Measurements from ENCODE around the gene STK38.

The STK38 gene

DNA sequence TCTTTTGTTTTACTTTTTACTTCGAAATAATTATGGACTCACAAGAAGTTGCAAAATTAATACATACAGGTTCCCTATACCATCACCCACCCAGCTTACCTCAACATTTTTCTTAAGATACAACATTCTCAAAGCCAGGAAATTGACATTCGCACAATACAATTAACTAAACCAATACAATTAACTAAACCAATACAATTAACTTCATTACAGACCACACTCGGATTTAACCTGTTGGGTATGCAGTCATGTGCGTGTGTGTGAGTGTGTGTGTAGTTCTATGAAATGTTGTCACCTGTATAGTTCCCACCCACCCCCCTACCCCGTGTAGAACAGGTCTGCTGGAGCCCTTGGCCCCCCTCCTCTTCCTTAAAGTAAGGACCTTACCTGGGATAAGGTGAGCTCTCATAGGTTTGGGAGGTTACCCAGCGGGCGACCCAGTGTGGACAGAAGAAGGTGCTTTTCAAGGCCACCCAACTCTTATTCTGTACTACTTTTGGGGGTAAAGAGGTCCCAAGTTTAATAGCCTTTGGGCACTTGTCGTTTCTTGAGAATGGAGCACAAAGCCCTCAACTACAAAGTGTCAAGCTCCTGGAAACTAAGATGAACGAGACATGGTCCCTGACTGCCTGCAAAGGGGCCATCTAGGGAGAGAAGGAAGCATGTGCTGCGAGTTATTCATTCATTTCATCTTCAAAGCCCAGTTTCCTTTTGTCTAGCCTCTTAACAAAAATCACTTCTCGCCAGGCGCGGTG, 544 bp upstream of the STK38 start:
- H3K4me3 Mint-ChIP-seq: peak overlapping the region; percentile 99
- H3K27ac Mint-ChIP-seq: peak overlapping the region; percentile 97
- no peaks in the 10 kb centered on the region for H3K27me3 Mint-ChIP-seq
- H3K9me3 Mint-ChIP-seq (ENCODE audit: low read depth): no peaks in the 10 kb centered on the region
- peaks cover 43% of the 10 kb centered on the region for H3K4me1 Mint-ChIP-seq (ENCODE audit: low read depth)
- no peaks in the 10 kb centered on the region for H3K36me3 Mint-ChIP-seq

DNA sequence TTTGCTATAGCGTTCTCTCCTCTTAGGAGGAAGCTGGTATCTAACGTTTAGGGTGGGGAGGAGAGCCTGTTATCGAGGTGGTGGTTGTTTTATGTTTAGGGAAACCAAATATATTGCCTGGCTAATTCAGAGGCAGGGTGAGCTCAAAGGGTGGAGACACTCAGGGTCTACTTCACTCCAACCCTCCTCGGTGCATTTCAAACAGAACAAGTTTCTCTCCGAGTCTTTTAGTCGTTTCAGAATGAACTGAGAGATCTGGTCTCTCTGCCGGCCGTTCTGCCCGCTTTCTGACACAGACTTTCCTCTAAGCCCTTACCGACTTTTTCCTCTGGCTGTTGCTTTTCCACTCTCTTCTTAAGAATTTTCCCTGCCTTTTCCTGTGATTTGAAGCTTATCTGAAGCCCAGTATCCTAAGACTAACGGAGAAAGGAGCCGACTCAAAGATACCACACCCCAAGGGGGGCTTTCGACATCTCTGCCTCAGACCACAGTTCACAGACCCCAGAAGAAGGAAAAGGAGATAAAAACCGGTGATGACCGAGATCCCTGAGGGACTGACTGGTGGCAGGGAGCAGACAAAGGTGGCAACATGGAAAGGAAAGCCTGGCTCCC, 865 bp downstream of the STK38 start:
- peaks cover 52% of the 10 kb centered on the region for H3K4me1 Mint-ChIP-seq (ENCODE audit: low read depth)

DNA sequence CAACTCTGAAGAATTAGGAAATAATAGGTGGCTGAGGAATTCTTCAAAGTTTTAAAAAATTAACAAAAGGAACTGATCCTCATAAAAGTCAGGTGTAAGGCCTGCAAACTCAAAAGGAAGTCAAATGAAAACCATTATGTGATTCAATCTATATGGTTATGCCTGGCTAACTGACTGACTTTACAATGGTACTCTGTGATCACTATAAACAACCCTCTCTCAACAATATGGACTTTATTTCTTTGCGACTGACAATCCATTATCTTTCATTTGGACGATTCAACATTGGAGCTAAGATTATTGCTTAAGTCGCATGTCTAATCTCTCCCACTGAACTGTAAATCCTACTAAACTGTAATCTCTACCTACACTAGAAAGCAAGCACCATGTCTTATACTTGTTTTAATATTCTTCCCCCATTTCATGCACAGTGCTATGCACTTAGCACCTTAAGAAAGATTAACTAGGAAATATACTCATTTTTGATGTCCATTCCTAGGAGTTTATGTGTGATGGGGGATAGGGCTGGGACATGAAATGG, 1.4 kb downstream of the STK38 start:
- no peaks in the 10 kb centered on the region for H3K36me3 Mint-ChIP-seq

More for the DNA sequence above, 865 bp downstream of the STK38 start:
- Mint-ChIP-seq H3K27ac (peak overlapping the region; percentile 97), H3K36me3 (no peaks in the 10 kb centered on the region), H3K4me3 (peak overlapping the region; percentile 99), H3K27me3 (no peaks in the 10 kb centered on the region), H3K9me3 (ENCODE audit: low read depth) (no peaks in the 10 kb centered on the region)

GRCh38 chr6:36544228-36544627, 3.1 kb downstream of the STK38 start:
- Mint-ChIP-seq H3K4me3 (peak overlapping the region; percentile 87), H3K9me3 (ENCODE audit: low read depth) (no peaks in the 10 kb centered on the region), H3K36me3 (peaks cover 2% of the 10 kb centered on the region), H3K27ac (peak overlapping the region; percentile 92), H3K27me3 (no peaks in the 10 kb centered on the region), H3K4me1 (ENCODE audit: low read depth) (peaks cover 71% of the 10 kb centered on the region)

More for the DNA sequence above, 1.4 kb downstream of the STK38 start:
- Mint-ChIP-seq H3K4me3 (peak overlapping the region; percentile 99), H3K9me3 (ENCODE audit: low read depth) (no peaks in the 10 kb centered on the region), H3K27me3 (no peaks in the 10 kb centered on the region), H3K27ac (peak overlapping the region; percentile 97), H3K4me1 (ENCODE audit: low read depth) (peaks cover 58% of the 10 kb centered on the region)

GRCh38 chr6:36542041-36542440, 5.2 kb downstream of the STK38 start:
- H3K4me1 Mint-ChIP-seq (ENCODE audit: low read depth): peaks cover 65% of the 10 kb centered on the region
- H3K4me3 Mint-ChIP-seq: peak overlapping the region; percentile 51
- H3K9me3 Mint-ChIP-seq (ENCODE audit: low read depth): no peaks in the 10 kb centered on the region
- H3K27ac Mint-ChIP-seq: peak overlapping the region; percentile 92
- H3K36me3 Mint-ChIP-seq: peaks cover 5% of the 10 kb centered on the region
- no peaks in the 10 kb centered on the region for H3K27me3 Mint-ChIP-seq

DNA sequence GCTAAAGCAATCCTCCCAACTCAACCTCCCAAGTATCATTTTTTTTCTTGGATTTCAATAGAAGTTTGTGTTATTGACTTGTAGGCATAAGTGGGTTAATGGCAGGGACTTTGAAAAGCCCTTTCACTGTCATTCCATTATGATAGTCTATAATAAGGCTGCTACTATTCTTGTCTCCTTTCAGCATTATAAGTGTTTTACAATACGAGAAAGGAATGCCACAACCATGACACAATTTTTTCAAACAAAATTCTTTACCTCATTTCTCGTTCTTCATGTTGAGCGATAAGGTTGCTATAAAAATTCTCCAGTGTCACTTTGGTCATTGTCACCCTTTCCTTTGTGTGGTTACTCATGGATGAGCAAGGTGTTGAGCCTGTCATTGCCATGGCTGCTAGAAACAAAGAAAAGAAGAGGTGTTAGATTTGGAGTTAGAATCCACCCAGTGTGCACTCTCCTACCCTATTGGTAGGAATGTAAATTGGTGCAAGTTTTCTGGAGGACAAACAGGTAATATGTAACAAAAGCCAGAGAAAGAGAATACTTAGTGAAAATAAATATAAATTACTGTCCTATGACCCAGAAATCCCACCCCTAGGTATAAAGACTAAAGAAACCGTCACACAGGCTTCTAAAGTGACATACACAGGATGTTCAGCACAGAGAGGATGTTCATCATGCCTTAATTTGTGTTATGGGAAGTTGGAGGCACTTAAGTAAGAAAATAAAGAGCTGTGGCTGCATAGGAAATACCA, 7.3 kb downstream of the STK38 start:
- Mint-ChIP-seq H3K36me3 (peaks cover 14% of the 10 kb centered on the region), H3K4me1 (ENCODE audit: low read depth) (peaks cover 70% of the 10 kb centered on the region), H3K9me3 (ENCODE audit: low read depth) (no peaks in the 10 kb centered on the region), H3K4me3 (peak overlapping the region; percentile 51), H3K27ac (peak overlapping the region; percentile 92), H3K27me3 (no peaks in the 10 kb centered on the region)

- H3K4me3 Mint-ChIP-seq: peak overlapping the region; percentile 2
- H3K4me1 Mint-ChIP-seq (ENCODE audit: low read depth): peaks cover 78% of the 10 kb centered on the region
Measured at GRCh38 chr6:36536873-36537547, 10.3 kb downstream of the STK38 start.

DNA sequence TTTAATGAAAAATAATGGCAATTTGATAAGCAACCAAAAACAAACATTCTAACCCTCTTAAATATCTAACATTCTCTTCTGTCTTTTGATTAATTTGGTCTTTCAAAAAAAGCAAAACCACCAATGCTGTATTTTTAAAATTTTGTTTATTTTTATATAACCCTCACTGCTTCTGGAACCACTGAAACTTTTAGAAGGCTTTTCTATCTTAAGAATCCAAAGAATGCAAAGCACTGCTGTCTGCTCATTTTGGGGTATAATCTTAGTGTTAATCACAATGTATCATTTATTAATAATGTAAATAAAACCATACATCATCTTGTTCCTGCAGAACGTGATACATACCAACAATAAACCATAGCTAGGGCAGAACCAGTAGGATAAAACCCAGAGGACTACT, 14.0 kb downstream of the STK38 start:
- no peaks in the 10 kb centered on the region for H3K27me3 Mint-ChIP-seq
- peak overlapping the region; percentile 85 for H3K27ac Mint-ChIP-seq
- H3K4me1 Mint-ChIP-seq (ENCODE audit: low read depth): peaks cover 75% of the 10 kb centered on the region
- no peaks in the 10 kb centered on the region for H3K9me3 Mint-ChIP-seq (ENCODE audit: low read depth)
- peak overlapping the region; percentile 17 for H3K4me3 Mint-ChIP-seq
- peaks cover 21% of the 10 kb centered on the region for H3K36me3 Mint-ChIP-seq

More at GRCh38 chr6:36536873-36537547, 10.3 kb downstream of the STK38 start:
- Mint-ChIP-seq H3K27ac (peak overlapping the region; percentile 79), H3K36me3 (peaks cover 21% of the 10 kb centered on the region), H3K27me3 (no peaks in the 10 kb centered on the region), H3K9me3 (ENCODE audit: low read depth) (no peaks in the 10 kb centered on the region)

GRCh38 chr6:36526066-36526465, 21.2 kb downstream of the STK38 start:
- peaks cover 51% of the 10 kb centered on the region for H3K4me1 Mint-ChIP-seq (ENCODE audit: low read depth)
- no peak overlapping the region for H3K4me3 Mint-ChIP-seq
- peak overlapping the region; percentile 82 for H3K27ac Mint-ChIP-seq

GRCh38 chr6:36525346-36525745, 21.9 kb downstream of the STK38 start:
- no peaks in the 10 kb centered on the region for H3K9me3 Mint-ChIP-seq (ENCODE audit: low read depth)
- no peak overlapping the region for H3K4me3 Mint-ChIP-seq
- peak overlapping the region; percentile 36 for H3K27ac Mint-ChIP-seq
- H3K36me3 Mint-ChIP-seq: peaks cover 11% of the 10 kb centered on the region
- H3K27me3 Mint-ChIP-seq: no peaks in the 10 kb centered on the region
- H3K4me1 Mint-ChIP-seq (ENCODE audit: low read depth): peaks cover 53% of the 10 kb centered on the region

More at GRCh38 chr6:36526066-36526465, 21.2 kb downstream of the STK38 start:
- no peaks in the 10 kb centered on the region for H3K9me3 Mint-ChIP-seq (ENCODE audit: low read depth)
- H3K27me3 Mint-ChIP-seq: no peaks in the 10 kb centered on the region
- H3K36me3 Mint-ChIP-seq: peaks cover 11% of the 10 kb centered on the region

DNA sequence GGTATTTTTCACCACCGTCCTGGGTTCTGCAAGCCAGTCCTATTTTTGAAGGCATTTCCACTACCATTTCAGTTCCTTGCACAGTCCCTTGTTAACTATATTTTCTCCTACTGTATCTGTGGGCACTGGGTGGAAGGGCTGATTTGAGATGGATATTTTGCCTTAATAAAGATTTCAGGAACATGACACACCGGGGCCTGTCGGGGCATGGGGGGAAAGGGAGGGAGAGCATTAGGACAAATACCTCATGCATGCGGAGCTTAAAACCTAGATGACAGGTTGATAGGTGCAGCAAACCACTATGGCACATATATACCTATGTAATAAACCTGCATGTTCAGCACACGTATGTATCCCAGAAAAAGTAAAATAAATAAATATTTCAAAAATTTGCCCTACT, 22.4 kb downstream of the STK38 start:
- Mint-ChIP-seq H3K4me3 (no peak overlapping the region), H3K36me3 (peaks cover 11% of the 10 kb centered on the region), H3K4me1 (ENCODE audit: low read depth) (peaks cover 57% of the 10 kb centered on the region), H3K27me3 (no peaks in the 10 kb centered on the region), H3K9me3 (ENCODE audit: low read depth) (no peaks in the 10 kb centered on the region), H3K27ac (peak overlapping the region; percentile 75)

DNA sequence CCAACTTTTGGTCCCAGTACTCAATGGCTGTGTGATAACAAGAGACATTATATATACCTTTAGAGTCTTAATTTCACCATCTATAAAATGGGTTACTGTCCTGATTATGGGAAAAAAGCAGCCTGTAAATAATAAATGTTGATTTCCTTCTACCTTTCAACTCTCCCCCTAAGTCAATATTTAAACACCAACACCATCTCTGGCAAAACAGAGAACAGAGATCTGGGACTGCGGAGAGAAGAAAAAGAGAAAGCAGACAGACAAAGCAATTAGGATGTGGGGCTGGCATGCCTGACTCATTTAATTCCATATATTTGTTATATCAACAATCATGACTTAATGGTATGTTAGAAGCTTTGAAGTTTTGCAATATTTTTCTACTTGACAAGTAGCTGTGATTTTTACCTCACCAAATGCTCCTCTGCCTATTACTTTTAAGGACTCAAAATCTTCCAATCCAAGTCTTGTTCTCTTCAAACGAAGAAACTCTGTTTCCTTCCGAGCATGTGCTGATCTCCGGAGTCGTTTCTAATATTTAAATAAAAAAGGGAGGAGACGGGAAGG, 23.3 kb downstream of the STK38 start:
- Mint-ChIP-seq H3K27me3 (no peaks in the 10 kb centered on the region), H3K4me1 (ENCODE audit: low read depth) (peaks cover 59% of the 10 kb centered on the region), H3K27ac (peak overlapping the region; percentile 23), H3K9me3 (ENCODE audit: low read depth) (no peaks in the 10 kb centered on the region), H3K36me3 (peaks cover 11% of the 10 kb centered on the region), H3K4me3 (no peak overlapping the region)

DNA sequence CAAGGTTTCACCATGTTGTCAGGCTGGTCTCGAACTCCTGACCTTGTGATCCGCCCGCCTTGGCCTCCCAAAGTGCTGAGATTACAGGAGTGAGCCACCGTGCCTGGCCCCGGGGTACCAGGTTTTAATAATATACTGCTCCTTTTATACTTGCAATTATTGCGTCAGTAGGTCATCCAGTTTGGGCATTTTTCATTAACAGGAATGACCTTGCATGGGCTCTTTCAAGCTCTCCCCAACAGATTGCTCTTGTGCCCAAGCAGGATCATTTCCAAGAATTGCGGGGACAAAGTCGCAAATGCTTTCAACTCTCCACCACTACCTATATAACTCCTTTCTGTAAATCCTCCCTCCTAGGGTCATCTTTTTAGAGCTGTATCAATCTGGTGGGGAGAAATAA, 23.8 kb downstream of the STK38 start:
- Mint-ChIP-seq H3K27me3 (no peaks in the 10 kb centered on the region), H3K4me1 (ENCODE audit: low read depth) (peaks cover 59% of the 10 kb centered on the region), H3K27ac (peak overlapping the region; percentile 41), H3K4me3 (no peak overlapping the region), H3K36me3 (peaks cover 13% of the 10 kb centered on the region), H3K9me3 (ENCODE audit: low read depth) (no peaks in the 10 kb centered on the region)

DNA sequence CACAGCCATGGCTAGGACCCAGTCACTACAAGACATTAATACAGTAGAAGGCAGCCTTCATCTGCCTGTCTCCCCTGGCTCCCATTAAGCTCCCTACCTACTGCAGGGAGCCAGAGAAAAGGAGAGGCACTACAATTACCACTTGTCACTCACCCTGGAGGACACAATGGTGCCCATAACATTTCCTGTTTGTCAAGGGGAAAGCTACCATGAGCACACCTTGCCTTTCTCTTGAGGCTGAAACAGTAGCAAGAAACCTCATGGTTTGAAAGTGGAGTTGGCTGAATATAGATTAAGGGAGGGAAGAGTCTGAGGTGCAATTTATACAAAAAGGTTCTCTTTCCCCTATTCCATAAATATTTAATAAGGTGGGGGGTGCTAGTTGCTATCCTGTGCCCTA, 27.9 kb downstream of the STK38 start:
- H3K4me1 Mint-ChIP-seq (ENCODE audit: low read depth): peaks cover 60% of the 10 kb centered on the region
- peak overlapping the region; percentile 88 for H3K27ac Mint-ChIP-seq
- H3K27me3 Mint-ChIP-seq: no peaks in the 10 kb centered on the region
- H3K9me3 Mint-ChIP-seq (ENCODE audit: low read depth): no peaks in the 10 kb centered on the region
- H3K4me3 Mint-ChIP-seq: no peak overlapping the region
- peaks cover 9% of the 10 kb centered on the region for H3K36me3 Mint-ChIP-seq

Data from activated naive CD8-positive, alpha-beta T cell (primary cell).